B cell (primary cell): ENCODE data around the gene MPP2. TPM values are rescaled to one million over a fixed set of nuclear protein-coding genes. Genes with fewer than 3 reads are reported as not detected.
A peak's percentile ranks its signal among the peaks of the same experiment; 100 is the strongest.

Source experiments
- ATAC-seq: fragments of 200-7000 bp; cut with Tn5 transposase; one replicate; pipeline ENCODE4 v1.10.0; 2021; ENCODE audit warnings: low read depth, mild to moderate bottlenecking, moderate number of reproducible peaks, moderate library complexity
- CTCF ChIA-PET: fragments of 350-600 bp; sonication (Branson Sonifier 250); formaldehyde crosslinking; loops from one replicate; lab custom pipeline; 2021; ENCODE audit warnings: antibody characterized with exemption, inconsistent platforms; lab: Charles Lee
- POLR2A ChIA-PET: fragments of 350-600 bp; sonication (Branson Sonifier 250); formaldehyde crosslinking; loops from one replicate; lab custom pipeline; 2021; ENCODE audit warnings: antibody characterized with exemption; lab: Charles Lee
- DNase-seq: peaks from one replicate; pipeline ENCODE4 v3.0.0; 2013
- H2AFZ ChIP-seq: 2 replicates; pipeline ENCODE4 v1.6.1; 2012; ENCODE audit warnings: mild to moderate bottlenecking, low read depth, low read length; ENCODE audit not compliant: insufficient read depth, poor library complexity, severe bottlenecking
- H3K27ac ChIP-seq, 2 donors: 1 replicate in 1 of 2; 2 replicates in 1 of 2; pipeline ENCODE4 v1.5.1; 2012 to 2013; ENCODE audit warnings: low read length in 2 of 2, mild to moderate bottlenecking in 2 of 2, moderate library complexity in 1 of 2
- H3K27me3 ChIP-seq, 4 experiments: fragments of 200-600 bp in 1 of 4; sonication (generic) in 1 of 4; replicated peaks in 1 of 4; 1 replicate in 2 of 4; 2 replicates in 2 of 4; pipeline versions ENCODE4 v1.6.1 to v1.7.0; 2013 to 2016; ENCODE audit warnings: low read length in 3 of 4, mild to moderate bottlenecking in 2 of 4, mixed read lengths in 1 of 4, moderate library complexity in 1 of 4; ENCODE audit not compliant: insufficient read depth in 4 of 4, control insufficient read depth in 3 of 4; ENCODE audit errors: control extremely low read depth in 1 of 4
- H3K36me3 ChIP-seq, 2 experiments: replicated peaks in 1 of 2; 1 replicate in 1 of 2; 2 replicates in 1 of 2; pipeline versions ENCODE4 v1.6.1 to v1.7.1; 2013; ENCODE audit warnings: low read length in 1 of 2; ENCODE audit not compliant: insufficient read depth in 2 of 2, control insufficient read depth in 1 of 2; ENCODE audit errors: control extremely low read depth in 1 of 2, extremely low read depth in 1 of 2
- H3K4me1 ChIP-seq, 2 donors: fragments of 200-600 bp in 1 of 2; sonication (generic) in 1 of 2; 1 replicate in 1 of 2; 2 replicates in 1 of 2; pipeline versions ENCODE4 v1.5.1 to v1.6.1; 2013 to 2017; ENCODE audit warnings: low read length in 2 of 2; ENCODE audit not compliant: control insufficient read depth in 2 of 2, insufficient read depth in 2 of 2
- H3K4me2 ChIP-seq: replicated peaks from 2 replicates; pipeline ENCODE3; 2012; ENCODE audit warnings: mild to moderate bottlenecking, low read depth, low read length; ENCODE audit not compliant: poor library complexity, severe bottlenecking
- H3K4me3 ChIP-seq, 5 experiments: fragments of 200-600 bp in 1 of 5; sonication (generic) in 1 of 5; 1 replicate in 3 of 5; 2 replicates in 2 of 5; pipeline versions ENCODE4 v1.5.1 to v1.7.0; 2011 to 2016; ENCODE audit warnings: low read length in 4 of 5, mild to moderate bottlenecking in 4 of 5, low read depth in 2 of 5, control low read depth in 1 of 5, moderate library complexity in 1 of 5; ENCODE audit not compliant: insufficient read depth in 1 of 5; ENCODE audit errors: control extremely low read depth in 1 of 5, extremely low read depth in 1 of 5
- H3K79me2 ChIP-seq: fragments of 200-600 bp; sonication (generic); one replicate; pipeline ENCODE4 v1.6.0; 2016; ENCODE audit warnings: low read length; ENCODE audit not compliant: control insufficient read depth, insufficient read depth
- H3K9ac ChIP-seq: fragments of 200-600 bp; sonication (generic); 2 replicates; pipeline ENCODE4 v1.6.1; 2017; ENCODE audit warnings: mild to moderate bottlenecking, low read length, moderate library complexity
- H3K9me3 ChIP-seq, 3 donors: one replicate each; pipeline versions ENCODE4 v1.6.1 to v1.7.1; 2013; ENCODE audit warnings: low read length in 2 of 3; ENCODE audit not compliant: control insufficient read depth in 2 of 3, insufficient read depth in 1 of 3; ENCODE audit errors: control extremely low read depth in 1 of 3
- H4K20me1 ChIP-seq: 2 replicates; pipeline ENCODE4 v1.6.0; 2012; ENCODE audit warnings: mild to moderate bottlenecking, low read length; ENCODE audit not compliant: insufficient read depth, control insufficient read depth, poor library complexity, severe bottlenecking
- H3K27ac Mint-ChIP-seq: one replicate; pipeline ENCODE4 v1.8.0; 2021; ENCODE audit warnings: mixed read lengths
- H3K27me3 Mint-ChIP-seq: one replicate; pipeline ENCODE4 v1.8.0; 2021; ENCODE audit warnings: mixed read lengths
- H3K4me1 Mint-ChIP-seq: one replicate; pipeline ENCODE4 v1.8.0; 2021; ENCODE audit warnings: mixed read lengths
- H3K4me3 Mint-ChIP-seq: one replicate; pipeline ENCODE4 v1.8.0; 2021; ENCODE audit warnings: mixed read lengths
- H3K9me3 Mint-ChIP-seq: one replicate; pipeline ENCODE4 v1.8.0; 2022; ENCODE audit warnings: mixed read lengths; ENCODE audit not compliant: insufficient read depth
- CTCF ChIP-seq: fragments of 200-600 bp; IDR thresholded peaks from one replicate; pipeline ENCODE4 v1.8.0; 2022; ENCODE audit warnings: antibody characterized with exemption, mild to moderate bottlenecking
- EZH2 ChIP-seq: IDR thresholded peaks from 2 replicates; pipeline ENCODE4 v1.6.1; 2012; ENCODE audit warnings: borderline replicate concordance, low read depth, mild to moderate bottlenecking, moderate library complexity, low read length; ENCODE audit not compliant: insufficient read depth, poor library complexity, severe bottlenecking
- WGBS: methylation state at CpG from one replicate; pipeline ENCODE4 v1.1.5; 2013; ENCODE audit warnings: missing lambda C conversion rate; ENCODE audit not compliant: insufficient coverage; 5-methylcytosine and 5-hydroxymethylcytosine counted together
- intact Hi-C: fragments of 100-400 bp; cut with micrococcal nuclease; formaldehyde crosslinking; loops from one replicate; pipeline ENCODE4 v1.10.0; 2022
- polyA plus RNA-seq: library from polyadenylated mRNA; depleted of rRNA; stranded (reverse); fragments of >200 nt; gene quantifications from 2 replicates; pipeline ENCODE4 v1.2.3, GENCODE V29; 2012
- total RNA-seq, 2 donors: library from RNA; stranded (reverse); fragments of 120-200 nt in 1 of 2; gene quantifications; 1 replicate in 1 of 2; 2 replicates in 1 of 2; pipeline versions ENCODE4 v1.2.3 to v1.2.4, GENCODE V29; 2013 to 2022

Gene MPP2
- total and polyA plus RNA-seq, 2 donors (not counting 1 experiment from before 2014, with no cell fraction given): 0.15 TPM; not detected in 1

GRCh38 chr17:43900183-43900857 lies 7.0 kb downstream of the MPP2 start:
- H3K27ac Mint-ChIP-seq: no peak overlapping the region
- H3K27ac ChIP-seq: no peak overlapping the region
- peaks cover 12% of the 10 kb centered on the region for H3K4me1 Mint-ChIP-seq
- no peaks in the 10 kb centered on the region for H3K9me3 ChIP-seq
- peak overlapping the region; percentile 82 for H3K4me3 Mint-ChIP-seq
- H3K36me3 ChIP-seq: no peaks in the 10 kb centered on the region
- peaks cover 65% of the 10 kb centered on the region for H3K27me3 Mint-ChIP-seq
- no peaks in the 10 kb centered on the region for H3K9me3 Mint-ChIP-seq
- TF ChIP-seq CTCF (no peak), EZH2 (no peak)
- intact Hi-C loops: no loop called here
- peak overlapping the region; percentile 66 for H2AFZ ChIP-seq
- CTCF ChIA-PET: interaction anchor here (1.3 to 3.3 kb wide), 2 partner anchors 10 to 22 kb away, joined by 5 to 8 read pairs; no protein-coding TSS in a partner anchor
- ATAC-seq: peak; percentile 97
- H3K9ac ChIP-seq: peak overlapping the region; percentile 55
- POLR2A ChIA-PET: interaction anchor here (0.6 kb wide), 1 partner anchor 1165 kb away, joined by 4 read pairs; no protein-coding TSS in a partner anchor
- H3K4me1 ChIP-seq: peaks cover 14 to 16% of the 10 kb centered on the region in 2 donors
- 4% methylated on average over 27 of the region's 31 CpGs for WGBS
- H3K79me2 ChIP-seq: no peaks in the 10 kb centered on the region
- H4K20me1 ChIP-seq: no peaks in the 10 kb centered on the region
- DNase-seq: peak; percentile 77
- peaks cover 0 to 75% (median 16%) of the 10 kb centered on the region in 4 experiments for H3K27me3 ChIP-seq
- H3K4me2 ChIP-seq: peak overlapping the region; percentile 83
- H3K4me3 ChIP-seq: peak overlapping the region in 4 of 5 experiments; percentile 13 to 49 (median 36)

GRCh38 chr17:43898446-43898845 lies 8.9 kb downstream of the MPP2 start:
- H3K9me3 ChIP-seq: no peaks in the 10 kb centered on the region
- no peaks in the 10 kb centered on the region for H3K79me2 ChIP-seq
- H3K4me1 Mint-ChIP-seq: peaks cover 12% of the 10 kb centered on the region
- H3K9me3 Mint-ChIP-seq: no peaks in the 10 kb centered on the region
- H3K27me3 Mint-ChIP-seq: peaks cover 52% of the 10 kb centered on the region
- H3K4me3 Mint-ChIP-seq: no peak overlapping the region
- no peak overlapping the region for H3K27ac ChIP-seq
- H3K4me1 ChIP-seq: peaks cover 14% of the 10 kb centered on the region in 2 donors
- ATAC-seq (no peak), DNase-seq (no peak)
- no peaks in the 10 kb centered on the region for H3K36me3 ChIP-seq
- no peaks in the 10 kb centered on the region for H4K20me1 ChIP-seq
- H2AFZ ChIP-seq: no peak overlapping the region
- intact Hi-C loops: no loop called here
- no peak overlapping the region for H3K9ac ChIP-seq
- peaks cover 0 to 60% (median 8%) of the 10 kb centered on the region in 4 experiments for H3K27me3 ChIP-seq
- no peak overlapping the region for H3K4me3 ChIP-seq
- ChIA-PET CTCF (interaction anchor here (3.3 kb wide), 1 partner anchor 20 kb away, joined by 8 read pairs; no protein-coding TSS in a partner anchor), POLR2A (no interaction called here)
- TF ChIP-seq EZH2 (no peak), CTCF (no peak)
- no peak overlapping the region for H3K27ac Mint-ChIP-seq
- WGBS: 56% methylated on average over 1 of the region's 1 CpG
- H3K4me2 ChIP-seq: no peak overlapping the region
